Measurements from ENCODE around the gene MYLK.
"Not testable (repeated sequence)": the region's sequence is repeated elsewhere in the genome, so short reads cannot be mapped to it uniquely, and the experiment has no call there.

Gene MYLK

GRCh38 chr3:123621186-123621849, 262.8 kb downstream of the MYLK start:
- DNase-seq (ENCODE audit: low spot score): no peak

GRCh38 chr3:123620343-123620742, 263.8 kb downstream of the MYLK start:
- no peak for DNase-seq (ENCODE audit: low spot score)

DNA sequence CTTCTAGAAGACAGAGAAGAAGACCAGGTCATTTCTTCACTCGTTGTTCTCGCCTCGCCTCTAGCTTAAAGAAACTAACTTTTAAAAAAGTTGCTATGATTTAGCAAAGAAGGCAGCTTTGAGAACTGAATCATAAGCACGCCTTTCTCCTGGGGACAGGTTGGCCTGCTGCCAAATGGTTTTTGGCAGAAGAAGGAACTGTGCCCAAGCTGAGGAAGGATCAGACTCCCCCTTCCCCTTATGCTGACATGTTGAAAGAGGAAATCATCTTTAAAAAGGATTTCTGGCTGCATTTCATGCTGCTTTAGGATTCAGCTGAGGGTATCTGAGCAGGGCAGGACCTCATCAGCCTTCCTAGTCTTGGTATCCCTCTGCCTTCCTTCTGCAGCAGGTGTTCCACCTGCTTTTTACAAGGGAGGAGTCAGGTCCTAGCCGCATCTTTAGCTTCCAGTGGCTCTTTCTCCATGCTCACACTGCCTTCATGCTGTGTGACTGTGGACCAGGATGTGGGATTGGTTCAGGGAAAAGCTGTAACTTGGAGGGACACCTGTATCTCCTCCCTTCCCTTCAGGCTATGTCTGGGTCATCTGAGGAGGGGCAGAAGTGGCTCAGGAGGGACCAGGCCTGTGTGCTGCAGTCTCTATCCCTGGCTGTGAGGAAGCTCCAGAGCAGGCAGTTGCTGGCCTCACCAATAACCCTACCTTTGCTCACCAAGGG, 265.2 kb downstream of the MYLK start:
- DNase-seq (ENCODE audit: low spot score): no peak

DNA sequence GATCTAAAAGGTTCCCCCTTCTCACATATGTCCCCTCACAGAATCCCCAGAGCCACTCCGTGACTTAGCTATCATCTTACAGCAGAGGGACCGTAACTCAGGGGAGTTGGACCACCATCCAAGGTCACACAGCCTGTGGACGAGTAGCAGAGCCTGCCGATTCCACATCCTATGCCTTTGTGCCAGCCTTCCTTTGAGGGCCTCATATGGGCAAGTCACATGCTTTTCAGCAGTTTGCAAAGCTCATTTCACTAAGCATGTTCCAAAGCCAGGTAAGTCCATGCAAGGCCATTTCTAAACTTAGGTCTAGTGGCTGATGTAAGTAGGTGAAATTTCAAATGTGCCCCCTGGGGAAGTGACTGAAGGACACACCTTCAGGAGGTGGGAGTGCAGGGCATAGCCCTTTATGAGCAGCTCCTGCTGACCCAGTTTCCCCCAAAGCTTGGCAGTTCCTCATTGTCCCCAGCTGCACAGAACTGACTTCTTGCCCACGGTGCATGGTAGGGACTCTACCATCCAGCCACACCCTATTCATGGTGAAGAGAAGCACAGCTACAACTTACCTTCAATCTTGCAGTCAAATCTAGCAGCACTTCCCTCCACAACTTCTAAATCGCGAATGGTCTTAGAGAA, 265.9 kb downstream of the MYLK start:
- peak; percentile 54 for DNase-seq (ENCODE audit: low spot score)

- no peak for DNase-seq (ENCODE audit: low spot score)
Measured at GRCh38 chr3:123616593-123616992, 267.5 kb downstream of the MYLK start.

DNA sequence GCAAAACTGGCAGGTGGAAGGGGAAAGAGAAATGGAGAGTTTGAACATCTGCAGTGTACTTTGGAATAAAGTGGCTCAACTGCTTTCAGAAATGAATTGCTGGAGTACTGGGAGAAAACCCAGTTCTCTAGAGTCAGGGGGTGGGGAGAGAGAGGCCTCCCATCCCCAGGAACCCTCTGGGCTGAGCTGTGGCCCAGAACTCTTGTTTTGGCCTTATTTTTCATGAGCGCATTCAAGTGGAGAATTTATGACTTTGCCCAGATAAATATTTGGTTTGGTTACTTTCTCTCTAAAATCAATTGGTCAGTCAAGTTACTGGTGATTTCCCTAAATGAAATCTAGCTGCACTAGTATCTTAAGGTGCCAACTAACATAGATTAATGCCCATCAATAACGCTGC, 270.6 kb downstream of the MYLK start:
- DNase-seq (ENCODE audit: low spot score): no peak

GRCh38 chr3:123611674-123612073, 272.5 kb downstream of the MYLK start:
- DNase-seq (ENCODE audit: low spot score): not testable (repeated sequence)

GRCh38 chr3:123611082-123611481, 273.1 kb downstream of the MYLK start:
- DNase-seq (ENCODE audit: low spot score): no peak

- no peak for DNase-seq (ENCODE audit: low spot score)
Measured at GRCh38 chr3:123610331-123610730, 273.8 kb downstream of the MYLK start.

GRCh38 chr3:123609063-123609462, 275.1 kb downstream of the MYLK start:
- DNase-seq (ENCODE audit: low spot score): no peak

DNA sequence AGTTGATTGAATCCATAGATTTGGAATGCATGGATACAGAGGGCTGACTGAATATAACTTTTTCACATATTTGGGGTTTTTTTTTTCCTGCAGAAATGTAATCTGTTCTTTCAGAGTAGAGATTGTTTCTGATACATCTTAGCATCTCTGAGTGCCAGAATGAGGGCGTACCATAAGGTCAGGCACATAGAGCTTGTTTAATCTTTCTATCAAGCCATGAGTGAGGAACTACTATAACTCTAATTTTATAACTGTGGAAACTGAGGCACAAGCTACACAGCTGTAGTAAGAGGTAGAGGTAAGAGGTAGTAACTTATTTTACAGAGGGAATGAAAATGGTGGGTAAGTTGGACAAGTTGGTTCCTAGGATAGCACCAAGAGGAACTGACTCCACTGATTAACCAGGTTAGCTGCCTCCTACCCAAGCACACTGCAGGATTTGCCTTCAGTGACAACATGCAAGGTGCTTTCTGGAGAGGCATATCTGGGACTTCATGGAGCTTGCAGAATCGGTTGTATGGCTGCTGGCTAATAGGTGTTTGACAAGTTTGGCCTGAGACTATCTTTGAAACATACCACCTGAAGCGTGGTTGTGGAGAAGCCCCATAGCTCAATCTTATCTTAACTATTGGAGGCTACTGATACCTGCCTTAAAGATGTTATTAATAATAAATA, 275.7 kb downstream of the MYLK start:
- DNase-seq (ENCODE audit: low spot score): no peak

GRCh38 chr3:123606527-123606926, 277.6 kb downstream of the MYLK start:
- DNase-seq (ENCODE audit: low spot score): no peak

- DNase-seq (ENCODE audit: low spot score): peak; percentile 85
Measured at GRCh38 chr3:123605789-123606234, 278.3 kb downstream of the MYLK start.

- DNase-seq (ENCODE audit: low spot score): not testable (repeated sequence)
Measured at GRCh38 chr3:123603153-123603552, 281.0 kb downstream of the MYLK start.

- DNase-seq (ENCODE audit: low spot score): no peak
Measured at GRCh38 chr3:123602325-123602724, 281.8 kb downstream of the MYLK start.

- not testable (repeated sequence) for DNase-seq (ENCODE audit: low spot score)
Measured at GRCh38 chr3:123600863-123601262, 283.3 kb downstream of the MYLK start.

- DNase-seq (ENCODE audit: low spot score): no peak
Measured at GRCh38 chr3:123597561-123597960, 286.6 kb downstream of the MYLK start.

DNA sequence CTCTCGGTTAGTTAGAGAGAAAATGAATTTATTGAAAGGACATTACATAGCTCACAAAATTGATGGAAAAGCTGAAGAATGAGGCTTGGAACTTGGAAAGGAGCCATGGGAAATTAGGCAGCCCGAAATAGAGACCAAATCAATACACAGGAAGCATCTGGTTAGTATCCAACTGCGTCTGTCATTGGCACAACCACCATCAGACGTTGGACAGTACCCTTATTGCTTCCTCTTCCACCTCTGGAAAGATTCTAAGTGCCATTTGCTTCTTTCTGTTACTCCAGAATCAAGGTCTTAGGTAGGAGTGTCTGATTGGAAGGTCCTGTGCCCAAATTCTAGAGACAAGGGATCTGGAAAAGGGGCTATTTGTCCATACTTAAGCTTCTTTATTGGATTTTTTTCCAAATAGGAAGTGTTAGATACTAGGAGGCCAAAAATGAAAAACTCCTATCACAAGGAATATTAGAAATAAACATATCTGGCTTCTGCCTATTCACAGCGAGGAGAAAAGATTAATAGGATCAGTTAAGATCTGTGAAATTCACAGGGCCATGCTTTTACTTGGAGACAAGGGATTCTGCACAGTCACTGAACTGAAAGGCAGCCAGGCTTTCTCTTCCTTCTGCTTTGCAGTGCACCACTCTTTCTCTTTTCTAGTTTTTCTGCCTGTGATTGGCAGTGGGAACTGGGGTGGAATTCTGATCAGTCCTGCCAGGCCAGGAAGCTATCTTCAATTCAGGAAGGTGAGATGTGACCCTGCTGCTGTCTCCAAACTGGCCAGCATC, 288.5 kb downstream of the MYLK start:
- no peak for DNase-seq (ENCODE audit: low spot score)

DNA sequence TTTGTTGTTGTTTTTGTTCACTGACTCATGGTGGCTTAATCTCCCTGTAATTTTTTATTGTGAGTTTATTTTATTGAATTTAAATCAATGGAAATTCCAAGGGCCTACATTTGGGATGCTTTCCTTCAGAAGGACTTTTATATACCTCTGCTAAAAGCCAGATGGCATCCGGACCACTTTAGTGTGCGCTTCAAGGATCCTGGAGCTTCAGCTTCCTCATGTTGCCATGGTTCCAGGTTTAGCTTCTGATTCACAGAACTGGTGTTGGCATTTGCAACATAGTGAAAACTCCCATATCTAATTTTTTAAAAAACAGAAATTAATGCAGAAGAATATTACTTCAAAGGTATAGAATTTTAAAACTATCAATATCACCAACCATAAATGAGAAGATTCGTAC, 290.8 kb downstream of the MYLK start:
- no peak for DNase-seq (ENCODE audit: low spot score)

- DNase-seq (ENCODE audit: low spot score): no peak
Measured at GRCh38 chr3:123590685-123591450, 293.3 kb downstream of the MYLK start.

DNA sequence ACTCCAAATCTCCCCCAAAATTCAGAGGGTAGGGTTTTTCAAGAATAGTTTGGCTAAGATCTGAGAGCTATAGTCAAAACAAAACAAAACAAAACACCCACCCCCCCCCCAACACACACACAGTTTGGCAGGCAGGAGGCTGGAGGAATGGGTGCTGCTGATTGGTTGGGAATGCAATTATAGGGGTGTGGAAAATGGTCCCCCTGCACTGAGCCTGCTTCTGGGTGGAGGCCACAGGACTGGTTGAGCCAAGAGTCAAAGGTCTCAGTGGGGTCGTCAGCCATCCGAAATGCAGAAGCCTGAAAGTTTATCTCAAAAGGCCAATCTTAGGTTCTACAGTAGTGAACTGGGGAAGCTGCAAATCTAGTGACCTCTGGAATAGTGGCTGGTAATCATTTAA, 296.7 kb downstream of the MYLK start:
- no peak for DNase-seq (ENCODE audit: low spot score)
